Hypothalamus (tissue), 51 donors: ENCODE results near the gene TNS4.

Source experiments
- DNase-seq, 51 donors: peaks; one replicate each; lab custom pipeline; 2025; lab: John Stamatoyannopoulos, UW

The TNS4 gene

GRCh38 chr17:40460604-40460967 is 40.8 kb downstream of the TNS4 start:
- DNase-seq, result no peak

- DNase-seq, result no peak
Measured at GRCh38 chr17:40459636-40460603, 41.5 kb downstream of the TNS4 start.

GRCh38 chr17:40458851-40459482 is 42.5 kb downstream of the TNS4 start:
- DNase-seq, result no peak

GRCh38 chr17:40457964-40458791 is 43.2 kb downstream of the TNS4 start:
- DNase-seq, result peak in 1 of 51 donors; percentile 14

GRCh38 chr17:40457369-40457768 is 44.1 kb downstream of the TNS4 start:
- DNase-seq, result no peak

GRCh38 chr17:40456396-40456951 is 44.9 kb downstream of the TNS4 start:
- no peak for DNase-seq

GRCh38 chr17:40454613-40454995 is 46.8 kb downstream of the TNS4 start:
- no peak for DNase-seq

GRCh38 chr17:40453881-40454612 is 47.4 kb downstream of the TNS4 start:
- no peak for DNase-seq

GRCh38 chr17:40452921-40453378 is 48.5 kb downstream of the TNS4 start:
- DNase-seq, result no peak

- DNase-seq, result no peak
Measured at GRCh38 chr17:40452216-40452787, 49.1 kb downstream of the TNS4 start.

GRCh38 chr17:40451420-40451819 is 50.0 kb downstream of the TNS4 start:
- peak in 10 of 51 donors; percentile 7 to 21 (median 12) for DNase-seq

- DNase-seq, result no peak
Measured at GRCh38 chr17:40450175-40450574, 51.2 kb downstream of the TNS4 start.

- DNase-seq, result no peak
Measured at GRCh38 chr17:40448639-40449261, 52.7 kb downstream of the TNS4 start.

GRCh38 chr17:40448213-40448638 is 53.2 kb downstream of the TNS4 start:
- DNase-seq, result no peak

GRCh38 chr17:40447806-40448205 is 53.6 kb downstream of the TNS4 start:
- DNase-seq, result no peak

GRCh38 chr17:40447148-40447644 is 54.2 kb downstream of the TNS4 start:
- DNase-seq, result no peak

- no peak for DNase-seq
Measured at GRCh38 chr17:40445751-40446468, 55.5 kb downstream of the TNS4 start.
